ENCODE data around the gene CDH18.

DNA sequence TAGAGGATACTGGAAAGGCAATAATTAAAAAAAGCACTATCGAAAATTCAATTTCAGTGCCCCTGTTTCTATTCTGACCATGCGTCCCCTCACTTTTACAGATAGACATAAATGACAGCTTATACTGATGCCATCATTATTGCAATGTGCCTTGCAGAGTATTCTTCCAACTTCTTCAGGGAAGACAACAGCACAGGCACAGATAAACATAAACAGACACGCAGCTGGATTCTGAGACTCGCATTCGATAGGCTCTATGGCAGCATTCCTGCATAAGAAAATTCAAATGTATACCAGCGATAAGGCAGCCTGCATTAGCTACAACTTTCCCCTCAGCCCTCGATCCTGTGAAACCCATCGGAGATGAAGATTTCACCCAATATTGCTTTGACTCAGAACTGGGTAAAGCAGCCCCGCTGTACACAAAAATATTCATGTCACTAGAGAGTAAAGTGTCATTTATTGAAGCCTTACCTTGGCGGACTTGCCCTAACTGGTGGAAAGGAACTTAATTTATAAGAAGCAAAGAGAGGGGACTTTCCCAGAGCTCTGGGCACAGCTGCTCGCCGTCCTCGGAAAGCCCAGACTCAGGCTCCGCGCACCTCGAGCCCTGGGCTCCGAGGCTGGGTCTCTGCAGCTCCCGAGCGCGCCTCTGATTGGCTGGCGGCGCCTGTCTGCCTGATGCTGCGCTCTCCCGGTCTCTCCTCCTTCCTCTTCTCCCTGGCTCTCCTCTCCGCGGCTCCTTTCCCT, at the start of gene CDH18:
- TF ChIP-seq ZNF274 (IDR thresholded peaks at IDR 0.05; ENCODE audit: low read depth, low read length) (no peak), SIN3A (IDR thresholded peaks at IDR 0.05; ENCODE audit: low read depth) (no peak), POLR2A (IDR thresholded peaks at IDR 0.05; ENCODE audit: borderline replicate concordance, extremely low read depth, insufficient read depth, insufficient read length) (no peak), FOSL1 (IDR thresholded peaks at IDR 0.05; ENCODE audit: low read depth) (no peak)
- TF ChIP-seq, protein P1, sequence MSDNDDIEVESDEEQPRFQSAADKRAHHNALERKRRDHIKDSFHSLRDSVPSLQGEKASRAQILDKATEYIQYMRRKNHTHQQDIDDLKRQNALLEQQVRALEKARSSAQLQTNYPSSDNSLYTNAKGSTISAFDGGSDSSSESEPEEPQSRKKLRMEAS (IDR thresholded peaks at IDR 0.05), result no peak
- TF ChIP-seq, protein P2, sequence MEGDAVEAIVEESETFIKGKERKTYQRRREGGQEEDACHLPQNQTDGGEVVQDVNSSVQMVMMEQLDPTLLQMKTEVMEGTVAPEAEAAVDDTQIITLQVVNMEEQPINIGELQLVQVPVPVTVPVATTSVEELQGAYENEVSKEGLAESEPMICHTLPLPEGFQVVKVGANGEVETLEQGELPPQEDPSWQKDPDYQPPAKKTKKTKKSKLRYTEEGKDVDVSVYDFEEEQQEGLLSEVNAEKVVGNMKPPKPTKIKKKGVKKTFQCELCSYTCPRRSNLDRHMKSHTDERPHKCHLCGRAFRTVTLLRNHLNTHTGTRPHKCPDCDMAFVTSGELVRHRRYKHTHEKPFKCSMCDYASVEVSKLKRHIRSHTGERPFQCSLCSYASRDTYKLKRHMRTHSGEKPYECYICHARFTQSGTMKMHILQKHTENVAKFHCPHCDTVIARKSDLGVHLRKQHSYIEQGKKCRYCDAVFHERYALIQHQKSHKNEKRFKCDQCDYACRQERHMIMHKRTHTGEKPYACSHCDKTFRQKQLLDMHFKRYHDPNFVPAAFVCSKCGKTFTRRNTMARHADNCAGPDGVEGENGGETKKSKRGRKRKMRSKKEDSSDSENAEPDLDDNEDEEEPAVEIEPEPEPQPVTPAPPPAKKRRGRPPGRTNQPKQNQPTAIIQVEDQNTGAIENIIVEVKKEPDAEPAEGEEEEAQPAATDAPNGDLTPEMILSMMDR (IDR thresholded peaks at IDR 0.05 in 2 of 3, conservative IDR thresholded peaks at IDR 0.05 in 1 of 3; ENCODE audit: borderline replicate concordance in 1 of 3, insufficient read depth in 1 of 3, low read depth in 2 of 3, low read length in 2 of 3), result no peak
